Measurements from ENCODE around the gene ZNF750.

Gene ZNF750

DNA sequence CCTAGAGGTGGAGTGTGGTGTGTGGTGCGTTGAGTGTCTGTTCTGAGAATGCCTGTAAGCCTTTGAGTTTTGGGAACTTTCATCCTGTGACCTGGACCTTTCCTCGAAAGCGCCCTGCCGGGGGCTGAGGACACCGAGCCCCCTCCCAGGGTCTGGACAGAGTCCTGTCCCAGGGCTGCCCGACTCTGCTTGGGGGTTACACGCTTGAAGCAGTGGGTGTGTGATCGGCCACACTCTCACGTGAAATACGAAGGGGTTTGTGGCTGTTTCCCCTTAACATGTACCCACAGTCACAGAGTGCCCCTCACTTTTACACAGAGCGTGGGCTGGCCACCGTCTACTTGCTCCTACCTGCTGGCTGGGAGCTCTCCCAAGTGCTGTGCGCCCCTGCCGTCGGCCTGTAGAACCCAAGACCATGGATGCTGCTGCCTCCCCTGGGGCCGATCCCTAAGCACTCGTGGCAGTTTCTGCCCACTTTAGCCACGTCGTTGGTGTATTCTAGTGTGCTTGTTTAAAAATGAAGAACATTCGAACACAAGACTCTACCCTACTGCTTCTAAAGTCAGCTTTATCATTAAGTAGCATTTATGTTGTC is 6.8 kb downstream of the ZNF750 start:
- no peak for DNase-seq

DNA sequence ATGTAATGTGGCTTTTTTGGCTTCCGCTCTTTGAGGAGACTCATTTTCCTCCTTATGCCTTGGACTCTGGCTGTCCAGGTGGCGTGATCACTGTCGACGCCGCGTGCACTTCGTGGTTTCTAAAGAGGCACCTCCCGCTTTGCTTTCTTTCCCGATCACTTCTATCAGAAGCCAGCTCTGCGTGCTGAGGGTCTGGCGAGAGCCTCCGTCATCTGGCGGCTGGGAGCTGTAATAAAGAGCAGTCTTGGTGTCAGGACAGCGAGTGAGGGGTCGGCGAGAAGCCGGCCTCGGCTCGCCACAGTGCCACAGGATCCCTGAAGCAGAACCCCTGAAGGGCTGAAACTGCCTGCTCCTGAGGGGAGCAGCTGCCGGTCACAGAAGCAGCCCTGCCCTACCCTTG is 7.4 kb downstream of the ZNF750 start:
- DNase-seq: no peak

DNA sequence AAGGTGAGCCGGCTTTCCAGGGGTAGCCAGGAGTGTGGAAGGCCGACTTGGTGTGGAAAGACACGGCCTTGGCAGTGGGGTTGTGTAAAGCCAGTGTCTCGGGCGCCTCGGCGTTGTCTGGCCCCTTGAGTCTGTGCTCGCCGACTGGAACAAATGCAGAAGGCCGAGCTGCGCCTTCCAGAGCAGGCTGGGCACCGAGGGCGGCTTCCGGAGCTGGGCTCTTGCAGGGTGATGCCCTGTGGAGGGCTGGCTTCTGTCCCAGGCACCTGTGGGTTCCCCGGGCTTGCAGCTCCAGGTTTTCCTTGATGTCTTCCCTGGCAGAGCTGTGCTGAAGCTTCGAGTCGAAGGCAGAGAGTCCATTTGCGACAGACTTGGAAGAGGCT is 8.0 kb downstream of the ZNF750 start:
- DNase-seq: no peak

DNA sequence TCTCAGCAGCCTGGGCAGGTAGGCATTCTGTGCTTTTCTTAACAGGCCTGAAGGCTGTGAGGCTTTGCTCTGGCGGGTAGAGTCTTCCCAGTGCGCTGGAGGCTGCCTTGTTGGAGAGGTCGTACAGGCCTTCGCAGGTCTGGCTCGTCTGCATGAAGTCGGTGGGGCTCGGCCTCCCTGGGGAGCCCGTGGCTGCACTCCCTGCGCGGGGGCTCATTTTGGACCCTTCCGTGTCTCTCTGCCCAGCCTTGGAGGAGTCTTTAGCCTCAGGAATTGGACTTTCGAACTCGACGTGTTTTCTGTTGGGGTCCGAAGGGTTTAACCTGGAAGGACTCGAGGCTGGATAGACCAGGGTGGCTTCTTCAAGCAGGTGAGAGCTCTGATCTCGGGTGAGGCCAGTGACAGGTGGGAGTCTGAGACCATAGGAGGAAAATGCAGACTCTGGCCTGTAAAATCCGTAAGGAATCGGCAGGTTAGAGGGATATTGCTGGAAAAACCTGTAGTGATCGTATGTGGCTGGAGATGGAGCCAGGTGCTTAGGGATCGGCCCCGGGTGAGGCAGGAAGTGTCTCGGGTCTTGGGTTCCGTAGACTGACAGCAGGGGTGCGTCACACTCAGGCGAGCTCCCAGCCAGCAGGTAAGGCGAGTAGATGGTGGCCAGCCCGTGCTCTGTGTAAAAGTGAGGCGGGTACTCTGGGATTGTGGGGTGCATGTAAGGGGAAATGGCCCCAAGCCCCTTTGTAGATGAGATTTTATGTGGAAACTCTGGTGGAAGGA is 8.6 kb downstream of the ZNF750 start:
- DNase-seq: no peak

DNA sequence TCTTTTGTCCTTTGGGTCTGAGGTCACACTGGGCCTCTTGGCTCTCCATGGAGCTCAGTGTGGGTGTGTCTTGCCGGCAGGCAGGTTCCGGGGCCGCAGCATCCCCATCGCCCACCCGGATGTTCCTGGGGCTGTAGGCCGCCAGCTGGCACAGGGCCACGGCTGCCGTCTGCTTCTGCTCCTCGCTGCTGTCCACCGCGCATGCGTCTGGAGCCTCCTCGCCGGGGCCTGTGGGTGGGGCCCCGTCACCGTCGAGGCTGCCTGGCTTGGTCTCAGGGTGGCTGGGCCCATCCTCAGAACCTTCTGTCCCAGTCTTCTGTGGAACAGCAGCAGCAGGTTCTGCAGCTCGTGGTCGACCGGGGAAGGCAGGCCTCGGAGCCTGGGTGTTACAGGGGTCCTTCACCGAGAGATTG is 9.6 kb downstream of the ZNF750 start:
- DNase-seq: no peak

- no peak for DNase-seq
These were observed 10.8 kb downstream of the ZNF750 start for GRCh38 chr17:82828875-82829487.

DNA sequence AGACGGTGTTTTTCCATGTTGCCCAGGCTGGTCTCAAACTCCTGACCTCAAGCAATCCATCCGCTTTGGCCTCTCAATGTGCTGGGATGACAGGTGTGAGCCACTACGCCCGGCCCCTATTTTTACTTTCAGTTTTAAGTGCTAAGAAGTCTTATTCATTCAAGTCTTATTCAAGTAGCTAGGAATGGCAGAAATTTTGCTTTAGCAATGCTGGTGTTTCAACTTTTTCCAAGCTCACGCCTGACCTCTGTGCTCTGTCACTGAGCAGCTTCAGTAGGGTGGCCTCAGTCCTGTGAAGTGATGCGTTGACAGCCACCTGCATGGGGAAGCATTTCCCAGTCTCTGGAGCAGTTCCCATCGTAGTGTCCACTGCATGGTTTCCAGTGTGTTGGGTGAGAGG is 12.9 kb downstream of the ZNF750 start:
- no peak for DNase-seq

DNA sequence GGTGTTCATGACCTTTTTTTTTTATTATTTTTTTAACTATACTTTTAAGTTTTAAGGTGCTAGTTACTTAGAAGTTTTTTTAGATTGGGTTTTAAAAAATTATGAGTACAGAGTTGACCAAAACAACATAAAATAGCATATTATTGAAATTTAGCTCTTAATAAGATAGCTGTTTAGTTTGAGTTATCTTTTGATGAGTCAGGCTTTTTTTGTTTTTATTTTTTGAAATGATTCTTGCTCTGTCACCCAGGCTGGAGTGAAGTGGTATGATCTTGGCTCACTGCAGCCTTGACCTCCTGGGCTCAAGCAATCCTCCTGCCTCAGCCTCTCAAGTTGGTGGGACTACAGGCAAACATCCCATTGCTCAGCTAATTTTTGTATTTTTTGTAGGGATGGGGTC is 13.6 kb downstream of the ZNF750 start:
- DNase-seq: no peak

- DNase-seq: no peak
These were observed 14.2 kb downstream of the ZNF750 start for GRCh38 chr17:82825540-82826124.

- DNase-seq: no peak
These were observed 16.8 kb downstream of the ZNF750 start for GRCh38 chr17:82823004-82823403.

DNA sequence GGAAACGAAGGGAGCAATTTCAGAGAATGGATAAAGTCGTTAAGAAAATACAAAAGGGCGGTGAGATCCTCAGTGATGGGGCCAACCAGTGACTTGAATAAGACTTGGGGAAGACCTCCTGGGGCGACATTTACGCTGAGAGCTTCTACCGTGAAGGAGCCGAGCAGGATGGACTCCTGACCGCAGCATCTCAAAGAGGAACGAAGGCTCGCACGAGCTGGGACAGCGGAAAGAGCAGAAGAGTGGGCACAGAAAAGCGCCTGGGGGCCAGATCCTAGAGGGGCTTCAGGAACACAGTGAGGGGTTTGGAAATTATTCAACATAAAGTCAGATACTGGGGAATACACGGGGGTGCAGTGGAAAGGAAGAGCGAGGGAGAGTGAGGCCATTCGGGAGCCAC is 17.5 kb downstream of the ZNF750 start:
- DNase-seq: no peak

DNA sequence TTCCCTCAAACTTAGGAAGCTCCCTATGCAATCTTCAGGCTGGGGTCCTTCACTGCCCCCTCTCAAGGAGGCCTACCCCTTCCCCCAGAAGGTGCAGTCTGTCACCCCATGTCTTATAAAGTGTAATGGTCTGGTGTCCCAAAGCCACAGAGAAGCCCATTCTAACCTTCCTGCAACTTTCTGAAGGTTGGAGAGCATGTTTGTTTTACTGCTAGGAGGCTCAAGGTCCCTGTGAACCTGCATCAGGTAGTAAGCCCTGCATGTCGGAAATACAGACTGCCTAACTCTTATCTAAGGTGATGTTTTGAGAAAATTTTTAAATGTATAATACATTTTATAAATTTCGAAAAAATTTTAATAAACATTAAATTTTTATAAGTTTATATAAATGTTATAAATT is 18.3 kb downstream of the ZNF750 start:
- no peak for DNase-seq

DNA sequence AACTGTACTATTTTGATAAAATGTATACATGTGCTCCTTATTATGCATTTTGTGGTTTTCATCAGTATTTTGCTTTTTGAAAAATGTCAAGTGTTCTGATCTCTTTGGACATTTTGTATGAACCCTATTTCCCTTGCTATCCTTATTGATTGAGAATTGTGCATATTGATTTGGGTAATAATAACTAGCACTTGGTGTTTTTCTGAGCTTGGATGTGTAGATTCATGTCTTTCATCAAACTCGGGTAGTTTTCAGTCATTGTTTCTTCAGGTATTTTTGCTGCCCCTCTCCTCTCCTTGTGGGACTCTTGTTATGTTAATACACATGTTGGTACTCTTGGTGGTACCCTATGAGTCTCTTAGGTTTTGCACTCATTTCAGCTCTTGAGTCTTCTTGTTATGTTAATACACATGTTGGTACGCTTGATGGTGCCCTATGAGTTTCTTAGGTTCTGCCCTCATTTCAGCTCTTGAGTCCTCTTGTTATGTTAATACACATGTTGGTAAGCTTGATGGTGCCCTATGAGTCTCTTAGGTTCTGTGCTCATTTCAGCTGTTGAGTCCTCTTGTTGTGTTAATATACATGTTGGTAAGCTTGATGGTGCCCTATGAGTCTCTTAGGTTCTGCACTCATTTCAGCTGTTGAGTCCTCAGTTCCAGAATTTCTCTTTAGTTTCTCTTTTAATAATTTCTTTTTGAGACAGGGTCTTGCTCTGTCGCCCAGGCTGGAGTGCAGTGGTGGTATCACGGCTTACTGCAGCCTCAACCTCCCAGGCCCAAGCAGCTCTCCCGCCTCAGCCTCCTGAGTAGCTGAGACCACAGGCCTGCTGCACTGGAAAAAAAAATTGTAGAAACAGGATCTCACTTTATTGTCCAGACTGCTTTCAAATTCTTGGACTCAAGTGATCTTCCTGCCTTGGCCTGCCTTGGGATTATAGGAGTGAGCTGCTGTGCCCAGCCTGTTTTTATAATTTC is 19.3 kb downstream of the ZNF750 start:
- no peak for DNase-seq

GRCh38 chr17:82817947-82818346 is 21.9 kb downstream of the ZNF750 start:
- no peak for DNase-seq

- peak; percentile 32 for DNase-seq
These were observed 23.5 kb downstream of the ZNF750 start for GRCh38 chr17:82816358-82816757.

DNA sequence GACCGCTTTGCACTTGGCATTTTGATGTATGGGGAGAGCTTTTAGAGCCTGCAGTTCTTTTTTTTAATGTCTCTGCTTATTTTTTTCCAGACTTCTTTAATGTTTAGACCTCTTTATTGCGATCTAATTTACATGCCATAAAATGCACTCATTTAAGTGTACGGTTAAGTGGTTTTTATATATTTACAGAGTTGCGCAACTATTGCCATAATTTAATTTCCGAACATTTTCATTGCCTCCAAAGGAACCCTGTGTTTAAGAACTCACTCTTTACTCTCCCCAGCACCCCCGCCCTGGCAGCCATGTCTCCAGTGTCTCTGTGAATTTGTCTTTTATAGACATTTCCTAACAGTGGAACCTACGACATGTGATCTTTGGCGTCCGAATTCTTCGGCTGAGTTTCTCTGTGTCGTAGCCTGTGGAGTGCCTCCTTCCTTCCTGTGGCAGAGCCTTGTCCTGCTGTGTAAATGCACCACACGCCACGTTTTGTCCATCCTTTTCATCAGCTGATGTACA is 24.0 kb downstream of the ZNF750 start:
- DNase-seq: no peak

DNA sequence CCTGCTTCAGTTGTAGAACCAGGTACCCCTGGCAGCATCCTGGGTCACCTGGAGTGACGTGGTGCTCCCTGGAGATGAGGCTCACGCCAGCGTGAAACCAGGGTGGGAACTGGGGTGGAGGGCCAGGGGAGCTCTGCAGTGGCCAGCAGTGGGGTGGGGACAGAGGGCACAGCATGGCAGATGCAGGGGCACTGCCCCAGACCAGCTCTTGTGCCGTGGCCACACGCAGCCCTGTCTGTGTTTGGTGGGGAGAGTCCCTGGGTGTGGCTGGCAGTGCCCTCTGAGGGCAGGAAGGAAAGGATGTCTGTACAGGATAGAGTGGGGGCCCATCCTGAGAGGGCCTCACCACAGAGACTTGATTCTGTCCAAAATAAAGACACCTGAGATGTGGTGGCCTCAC is 24.5 kb downstream of the ZNF750 start:
- no peak for DNase-seq

DNA sequence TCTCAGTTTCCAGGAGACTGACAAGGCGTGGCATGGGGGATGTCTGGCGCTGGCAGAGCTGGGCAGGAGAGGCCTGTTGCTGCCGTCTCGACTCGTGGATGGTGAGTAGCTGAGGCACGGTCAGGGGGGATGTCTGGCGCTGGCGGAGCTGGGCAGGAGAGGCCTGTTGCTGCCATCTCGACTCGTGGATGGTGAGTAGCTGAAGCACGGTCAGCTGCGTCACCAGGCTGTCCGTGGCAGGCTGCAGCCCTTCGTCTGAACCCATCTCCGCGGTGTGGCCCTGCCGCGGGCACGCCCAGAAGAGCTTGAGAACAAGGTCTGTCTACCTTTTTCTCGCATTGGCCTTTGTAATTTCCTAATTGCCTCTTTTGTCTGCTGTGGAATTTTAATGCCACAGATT is 25.0 kb downstream of the ZNF750 start:
- DNase-seq: no peak

GRCh38 chr17:82813299-82814051 is 26.3 kb downstream of the ZNF750 start:
- no peak for DNase-seq

- no peak for DNase-seq
These were observed 27.2 kb downstream of the ZNF750 start for GRCh38 chr17:82812601-82813000.

- DNase-seq: no peak
These were observed 27.8 kb downstream of the ZNF750 start for GRCh38 chr17:82812058-82812457.

Data from MV-4-11 (cell line).